ENCODE data around the gene OLFML2A. TPM values are rescaled to one million over a fixed set of nuclear protein-coding genes. Genes with fewer than 3 reads are reported as not detected.

Gene OLFML2A
- total and polyA plus RNA-seq, 2 of the 4 experiments (the other 2 are of a cell fraction), result 2.0 to 5.9 TPM

- 0% methylated on average over 4 of the region's 10 CpGs; no CpG with 5 or more reads in 1 of the 2 experiments for WGBS, 2 experiments (ENCODE audit: extremely low coverage in 2 of 2, insufficient read length in 1 of 2)
- no peak overlapping the region for H3K9ac ChIP-seq (ENCODE audit: low read depth, low read length)
- H3K36me3 ChIP-seq (ENCODE audit: control insufficient read depth, insufficient read depth, low read length), result no peaks in the 10 kb centered on the region
- H3K4me2 ChIP-seq (ENCODE audit: low read depth, low read length), result no peak overlapping the region
- ChIA-PET POLR2A (ENCODE audit: unreplicated experiment) (no interaction called here), CTCF (interaction anchor here (1.2 kb wide), 1 partner anchor 9 kb away, joined by 8 read pairs; no protein-coding TSS in a partner anchor)
- H2BK5ac ChIP-seq (ENCODE audit: low read depth, low read length, poor library complexity, severe bottlenecking), result no peak overlapping the region
- H4K20me1 ChIP-seq (ENCODE audit: insufficient read depth, low read length), result no peaks in the 10 kb centered on the region
- no TSS peak for BruUV-seq (replicated peaks)
- H3K56ac ChIP-seq (ENCODE audit: extremely low read depth, insufficient read depth, low read length), result no peak overlapping the region
- no peaks in the 10 kb centered on the region for H3K9me1 ChIP-seq (ENCODE audit: insufficient read depth, low read length)
- H3K4me3 ChIP-seq (ENCODE audit: insufficient read depth, low read depth, low read length), result no peak overlapping the region
- H3K14ac ChIP-seq (replicated peaks; ENCODE audit: low read depth, low read length), result no peak overlapping the region
- no peak overlapping the region for H3K27ac ChIP-seq (ENCODE audit: insufficient read depth, low read length)
- no peak overlapping the region for H3K18ac ChIP-seq (ENCODE audit: low read depth, low read length)
- dilution Hi-C loops (cut with HindIII; ENCODE audit: low sequenced_read_pairs, unreplicated experiment), result no loop called here
- ATAC-seq (ENCODE audit: low read depth) (no peak), DNase-seq (peak; percentile 82)
- no peak overlapping the region for H2BK20ac ChIP-seq (ENCODE audit: low read depth, low read length)
- H3K4ac ChIP-seq (ENCODE audit: low read depth, low read length), result no peak overlapping the region
- no peak overlapping the region for H4K91ac ChIP-seq (ENCODE audit: insufficient read depth, low read depth, low read length)
- H2AK9ac ChIP-seq (replicated peaks; ENCODE audit: low read depth, low read length, poor library complexity), result no peak overlapping the region
- no peak overlapping the region for H2AK5ac ChIP-seq (ENCODE audit: low read depth, low read length)
- H2BK120ac ChIP-seq (ENCODE audit: low read depth, low read length), result no peak overlapping the region
- no peaks in the 10 kb centered on the region for H3K9me3 ChIP-seq (ENCODE audit: control insufficient read depth, insufficient read depth, low read length)
- H2AFZ ChIP-seq (replicated peaks; ENCODE audit: low read length, poor library complexity), result no peak overlapping the region
- H3K27me3 ChIP-seq (ENCODE audit: control insufficient read depth, insufficient read depth, low read length), result no peaks in the 10 kb centered on the region
- no peaks in the 10 kb centered on the region for H3K79me1 ChIP-seq (ENCODE audit: low read depth in 1 of 2, low read length in 2 of 2)
- H2BK15ac ChIP-seq (ENCODE audit: low read depth, low read length), result no peak overlapping the region
- in situ Hi-C loops (cut with MboI; ENCODE audit: low sequenced_read_pairs), result loop anchor here (5.0 kb wide), 1 partner anchor 78 kb away; the partner anchor contains the start of gene NR6A1
- no peak overlapping the region for H3K23ac ChIP-seq (ENCODE audit: low read depth, low read length)
- no peak overlapping the region for H4K5ac ChIP-seq (ENCODE audit: low read depth, low read length)
- intact Hi-C loops (cut with micrococcal nuclease), result loop anchor here (5.0 to 10.0 kb wide), 2 partner anchors 138 to 235 kb away; no protein-coding TSS in a partner anchor
- no peak overlapping the region for H4K8ac ChIP-seq (ENCODE audit: low read depth in 2 of 2, low read length in 2 of 2)
- H3K4me1 ChIP-seq (ENCODE audit: control insufficient read depth, insufficient read depth, low read length), result no peaks in the 10 kb centered on the region
- TF ChIP-seq CTCF (conservative IDR thresholded peaks at IDR 0.05; ENCODE audit: low read depth, low read length) (no peak), MAZ (IDR thresholded peaks at IDR 0.05; ENCODE audit: borderline replicate concordance, low read depth, low read length) (no peak), RAD21 (IDR thresholded peaks at IDR 0.05; ENCODE audit: low read length) (no peak), SMC3 (IDR thresholded peaks at IDR 0.05; ENCODE audit: low read depth, low read length) (no peak), CEBPB (IDR thresholded peaks at IDR 0.05; ENCODE audit: low read depth, low read length) (no peak), POLR2A (IDR thresholded peaks at IDR 0.05; ENCODE audit: low read depth, low read length) (no peak), ELK1 (IDR thresholded peaks at IDR 0.05; ENCODE audit: borderline replicate concordance, low read depth, low read length) (no peak), NFE2L2 (IDR thresholded peaks at IDR 0.05; ENCODE audit: low read depth, low read length) (no peak), MAFK (IDR thresholded peaks at IDR 0.05; ENCODE audit: low read depth, low read length) (no peak), RFX5 (IDR thresholded peaks at IDR 0.05; ENCODE audit: low read depth, low read length) (no peak), BHLHE40 (IDR thresholded peaks at IDR 0.05; ENCODE audit: low read depth, low read length) (no peak)
Measured at GRCh38 chr9:124849801-124850200, 72.9 kb downstream of the OLFML2A start.
